SHP77 treated with DMSO at 0.1 percent for 48 hours (cell line): ENCODE results near the gene MBD3L1.
A peak's percentile ranks its signal among the peaks of the same experiment; 100 is the strongest.

ENCODE experiments used
- DNase-seq: peaks from one replicate; lab custom pipeline; 2025; lab: John Stamatoyannopoulos, UW

MBD3L1 gene

DNA sequence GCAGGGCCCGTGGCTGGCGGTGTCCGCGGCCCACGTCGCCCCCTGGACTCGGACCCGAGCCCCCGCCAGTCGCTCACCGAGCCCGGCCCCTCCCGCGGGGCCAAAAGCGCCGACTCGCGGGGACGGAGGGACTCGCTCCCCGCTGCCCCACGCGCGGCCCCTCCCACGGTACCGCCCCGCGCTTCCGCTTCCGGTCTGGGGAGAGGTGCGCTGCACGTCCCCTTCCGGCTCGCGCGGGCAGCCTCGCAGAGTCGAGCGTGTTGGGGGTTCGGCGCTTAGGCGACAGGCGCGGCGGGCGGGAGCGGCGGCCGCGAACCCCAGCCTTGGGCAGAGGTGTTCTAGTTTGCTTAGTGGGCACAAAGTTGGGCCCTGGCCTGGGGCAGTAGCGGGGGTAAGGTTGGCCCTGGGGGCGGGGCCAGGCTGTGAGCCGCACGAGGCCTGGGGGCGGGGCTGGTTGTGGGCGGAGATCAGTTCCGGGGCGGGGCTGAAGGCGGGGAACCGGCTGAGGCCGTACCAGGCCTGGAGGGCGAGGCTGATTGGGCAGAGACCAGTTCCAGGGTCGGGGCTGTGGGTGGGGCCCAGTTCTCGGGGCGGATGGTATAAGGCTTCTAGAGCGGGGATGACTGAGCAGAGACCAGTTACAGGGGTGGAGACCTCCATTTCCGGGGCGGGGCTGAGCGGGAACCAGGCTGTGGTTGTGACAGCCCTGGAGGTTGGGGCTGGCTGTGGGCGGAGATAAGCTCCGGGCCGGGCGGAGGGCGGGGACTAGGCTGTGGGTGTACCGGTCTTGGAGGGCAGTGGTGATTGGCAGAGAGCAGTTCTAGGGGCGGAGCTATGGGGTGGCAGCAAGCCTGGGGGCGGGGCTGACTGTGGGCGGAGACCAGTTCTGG, at the start of gene MBD3L1, which contains the start of gene ZNF558:
MBD3L1 (plus strand) TSS at position 246 of the 890 bp plus-strand sequence. CDS start 10,302 bp downstream, outside the sequence.
ZNF558 (minus strand) TSS at position 173 of the 890 bp plus-strand sequence. CDS start 9,645 bp downstream, outside the sequence.
- peak; percentile 93 for DNase-seq

DNA sequence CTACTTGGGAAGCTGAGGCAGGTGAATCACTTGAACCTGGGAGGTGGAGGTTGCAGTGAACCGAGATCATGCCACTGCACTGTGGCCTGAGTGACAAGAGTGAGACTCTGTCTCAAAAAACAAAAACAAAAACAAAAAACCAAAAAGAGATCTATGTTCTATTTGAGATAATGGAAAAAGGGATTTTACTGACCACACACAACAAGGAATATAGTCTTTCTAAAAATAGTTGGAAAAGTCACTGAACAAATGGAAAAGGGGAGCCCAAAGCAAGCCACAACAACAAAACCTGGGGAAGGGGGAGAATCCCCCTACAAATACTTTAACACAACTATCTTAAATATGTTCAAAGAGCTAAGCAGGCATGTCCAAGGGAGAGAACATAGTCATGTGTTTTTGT, 37.4 kb upstream of the MBD3L1 start:
- no peak for DNase-seq

DNA sequence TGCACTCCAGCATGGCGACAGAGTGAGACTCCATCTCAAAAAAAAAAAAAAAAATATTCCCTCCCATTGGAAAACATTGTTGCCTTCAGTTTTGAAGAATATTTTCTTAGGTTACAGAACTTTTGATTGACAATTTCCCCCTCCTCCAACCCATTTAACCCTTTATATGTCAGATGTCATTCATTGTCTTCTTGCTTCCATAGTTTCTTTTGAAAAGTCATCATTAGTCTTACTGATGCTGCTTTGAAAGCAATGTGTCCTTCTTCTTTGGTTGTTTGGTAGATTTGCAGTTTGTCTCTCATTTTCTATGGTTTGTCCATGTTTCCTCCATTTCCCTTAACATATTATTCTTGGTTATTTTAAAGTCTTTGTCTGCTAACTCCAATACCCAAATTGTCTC, 25.5 kb upstream of the MBD3L1 start:
- no peak for DNase-seq

GRCh38 chr19:8811315-8812172, 20.6 kb upstream of the MBD3L1 start:
- no peak for DNase-seq

- DNase-seq: no peak
These were observed 18.0 kb upstream of the MBD3L1 start for GRCh38 chr19:8814176-8814575.

GRCh38 chr19:8815780-8816179, 16.4 kb upstream of the MBD3L1 start:
- DNase-seq: no peak

- DNase-seq: no peak
These were observed 11.9 kb upstream of the MBD3L1 start for GRCh38 chr19:8820234-8820633.

GRCh38 chr19:8821748-8822241, 10.4 kb upstream of the MBD3L1 start:
- DNase-seq: no peak

GRCh38 chr19:8826371-8826770, 5.8 kb upstream of the MBD3L1 start:
- DNase-seq: no peak

- no peak for DNase-seq
These were observed 4.9 kb upstream of the MBD3L1 start for GRCh38 chr19:8827277-8827676.

GRCh38 chr19:8831373-8831772, 804 bp upstream of the MBD3L1 start:
- DNase-seq: no peak

GRCh38 chr19:8831832-8832131, 395 bp upstream of the MBD3L1 start:
- no peak for DNase-seq

GRCh38 chr19:8835446-8835845, 3.3 kb downstream of the MBD3L1 start:
- DNase-seq: no peak

DNA sequence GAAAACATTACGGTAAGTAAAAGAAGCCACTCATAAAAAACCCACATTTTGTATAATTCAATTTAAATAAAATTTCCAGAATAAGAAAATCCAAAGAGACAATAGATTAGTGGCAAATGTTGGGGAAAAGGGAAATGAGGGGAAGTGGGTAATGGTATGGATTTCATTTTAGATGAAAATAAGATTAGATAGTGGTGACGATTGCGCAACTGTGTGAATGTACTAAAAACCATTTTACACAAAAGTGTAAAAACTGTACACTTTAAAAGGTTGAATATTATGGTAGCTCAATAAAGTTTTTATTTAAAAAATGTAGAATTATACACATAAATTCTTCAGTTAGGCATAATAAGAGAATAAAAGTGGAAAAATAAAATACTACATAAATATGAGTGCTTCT, 3.7 kb downstream of the MBD3L1 start:
- DNase-seq: no peak

DNA sequence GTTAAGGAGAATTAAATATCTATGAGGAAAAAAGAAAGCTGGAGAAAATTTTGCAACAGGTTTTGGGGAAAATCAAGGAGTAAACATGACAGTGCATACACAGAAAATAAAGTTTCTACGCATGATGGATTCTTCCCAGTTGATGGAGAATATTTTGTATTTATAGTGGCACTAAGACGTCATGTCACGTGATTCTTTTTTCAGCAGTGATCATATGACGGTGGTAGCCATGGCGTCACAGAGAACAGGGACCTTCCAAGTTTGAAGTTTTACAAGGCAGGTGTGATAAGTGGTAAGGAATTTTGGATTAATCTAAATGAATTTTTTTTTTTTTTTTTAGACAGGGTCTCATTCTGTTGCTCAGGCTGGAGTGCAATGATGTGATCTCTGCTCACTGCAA, 8.5 kb downstream of the MBD3L1 start:
- no peak for DNase-seq

GRCh38 chr19:8846819-8847218, 14.6 kb downstream of the MBD3L1 start:
- DNase-seq: no peak

DNA sequence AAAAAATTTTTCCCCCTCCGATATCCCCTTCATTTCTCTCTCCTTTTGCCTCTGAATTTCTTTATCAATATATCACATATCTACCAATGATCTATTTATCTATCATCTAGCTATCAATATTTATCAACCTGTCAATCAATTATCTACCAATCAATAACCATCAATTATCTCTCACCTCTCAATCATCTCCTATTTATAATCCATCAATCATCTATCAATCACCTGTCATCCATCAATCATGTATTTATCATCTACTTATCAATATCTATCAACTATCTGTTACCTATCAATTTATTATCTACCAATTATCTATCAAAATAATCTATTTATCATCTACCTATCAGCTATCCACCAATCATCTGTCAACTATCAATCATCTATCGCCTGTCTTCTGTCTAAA, 17.1 kb downstream of the MBD3L1 start:
- DNase-seq: no peak

DNA sequence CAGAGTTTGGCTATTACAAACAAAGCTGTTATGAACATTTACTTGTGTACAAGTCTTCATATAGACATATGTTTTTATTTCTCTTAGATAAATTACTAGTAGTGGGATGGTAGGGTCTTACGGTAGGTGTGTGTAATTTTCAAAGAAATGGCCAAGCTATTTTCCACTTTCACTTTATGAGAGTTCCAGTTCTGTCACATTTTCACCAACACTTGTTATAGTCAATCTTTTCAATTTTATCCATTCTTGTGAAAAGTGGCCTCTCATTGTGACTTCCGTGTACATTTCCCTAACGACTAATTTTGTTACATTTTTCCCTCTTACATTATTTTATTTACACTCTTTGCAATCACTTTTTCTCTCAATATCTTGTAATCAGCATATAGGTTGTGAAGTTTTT, 18.3 kb downstream of the MBD3L1 start:
- DNase-seq: no peak

GRCh38 chr19:8858260-8858659, 26.1 kb downstream of the MBD3L1 start:
- no peak for DNase-seq

DNA sequence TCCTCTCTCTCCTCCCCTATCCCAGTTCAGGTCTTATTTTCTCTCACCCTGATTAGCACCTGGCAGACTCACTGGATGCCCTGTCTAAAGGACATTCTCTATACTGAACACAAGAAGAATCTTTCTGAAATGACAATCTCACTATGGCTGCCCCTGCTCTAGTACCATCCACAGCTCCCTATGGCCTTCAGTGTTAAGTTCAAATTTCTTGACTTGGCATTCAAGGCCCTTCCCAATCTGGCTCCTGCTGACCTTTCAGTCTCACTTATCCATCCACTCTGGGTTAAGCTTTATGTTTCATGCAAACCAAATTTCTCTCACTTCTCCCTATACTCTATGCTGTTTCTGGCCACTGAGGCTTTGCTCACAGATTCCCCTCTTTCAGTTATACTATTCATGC, 34.2 kb downstream of the MBD3L1 start:
- no peak for DNase-seq

DNA sequence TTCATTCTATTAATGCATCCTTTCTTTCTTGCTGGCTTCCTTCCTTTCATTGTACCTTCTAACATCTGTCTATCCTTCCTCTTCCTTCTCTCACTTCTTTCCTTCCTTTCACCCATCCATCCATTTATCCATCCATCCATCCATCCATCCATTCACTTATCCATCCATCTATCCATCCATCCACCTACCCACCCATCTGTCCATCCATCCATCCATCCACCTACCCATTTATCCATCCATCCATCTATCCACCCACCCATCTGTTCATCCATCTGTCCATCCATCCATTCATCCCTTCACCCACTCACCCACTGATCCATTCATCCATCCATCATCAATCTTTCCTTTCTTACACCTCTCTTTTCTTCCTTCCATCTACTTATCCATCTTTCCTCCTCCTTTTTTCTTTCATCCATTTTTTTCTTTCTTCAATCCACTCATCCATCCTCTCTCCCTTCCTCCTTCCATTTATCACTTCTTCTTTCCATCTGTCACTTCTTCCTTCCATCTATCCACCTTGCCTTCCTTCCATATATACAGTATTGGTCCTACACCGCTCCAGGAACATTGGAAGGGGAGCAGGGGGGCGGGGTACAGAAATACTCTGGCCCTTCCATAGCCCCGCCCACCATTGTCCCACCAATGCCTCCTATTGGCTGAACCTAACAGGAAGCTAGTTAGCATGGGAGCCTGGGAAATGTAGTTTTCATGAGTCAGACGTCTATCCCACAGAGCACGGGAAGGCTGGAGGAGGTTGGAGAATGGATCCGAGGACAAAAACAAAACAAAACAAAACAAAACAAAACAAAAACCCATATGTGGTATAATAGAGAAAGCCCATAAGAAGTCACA, 45.9 kb downstream of the MBD3L1 start:
- no peak for DNase-seq
